Keratinocyte (primary cell): ENCODE measurements around the gene KCNC3. TPM values are rescaled to one million over a fixed set of nuclear protein-coding genes. Genes with fewer than 3 reads are reported as not detected.

Experiments
- DNase-seq: peaks from one replicate; pipeline ENCODE4 v3.0.0-alpha.2; 2011; ENCODE audit warnings: low read depth, missing footprints, low spot score
- FAIRE-seq: peaks from 2 replicates; lab custom pipeline; 2011; peaks lifted over from hg19 to GRCh38; lab: Jason Lieb, UNC
- H2AFZ ChIP-seq: 2 replicates; pipeline ENCODE4 v1.6.0; 2012; ENCODE audit warnings: low read length, control low read depth, inconsistent platforms; ENCODE audit not compliant: control insufficient read depth
- H3K27ac ChIP-seq: 2 replicates; pipeline ENCODE4 v1.5.1; 2011; ENCODE audit warnings: low read length; ENCODE audit not compliant: control insufficient read depth, insufficient read depth
- H3K27me3 ChIP-seq: 3 replicates; pipeline ENCODE4 v1.6.0; 2011; ENCODE audit warnings: low read length; ENCODE audit not compliant: control insufficient read depth, insufficient read depth; ENCODE audit errors: extremely low read depth
- H3K36me3 ChIP-seq, 2 experiments: 2 replicates in 1 of 2; 3 replicates in 1 of 2; pipeline ENCODE4 v1.5.1; 2011; ENCODE audit warnings: low read length in 2 of 2, mild to moderate bottlenecking in 1 of 2; ENCODE audit not compliant: control insufficient read depth in 2 of 2, insufficient read depth in 2 of 2; ENCODE audit errors: extremely low read depth in 1 of 2
- H3K4me1 ChIP-seq: 3 replicates; pipeline ENCODE4 v1.5.1; 2011; ENCODE audit warnings: low read length; ENCODE audit not compliant: control insufficient read depth, insufficient read depth; ENCODE audit errors: extremely low read depth
- H3K4me2 ChIP-seq: 3 replicates; pipeline ENCODE4 v1.6.0; 2011; ENCODE audit warnings: low read depth, low read length; ENCODE audit not compliant: control insufficient read depth, insufficient read depth; ENCODE audit errors: extremely low read depth
- H3K4me3 ChIP-seq, 3 experiments: fragments of 200-600 bp in 1 of 3; sonication (generic) in 1 of 3; 2 replicates in 2 of 3; 3 replicates in 1 of 3; pipeline ENCODE4 v1.5.1; 2011 to 2016; ENCODE audit warnings: low read length in 3 of 3, mild to moderate bottlenecking in 3 of 3, control low read depth in 2 of 3, inconsistent platforms in 1 of 3, low read depth in 1 of 3, mixed read lengths in 1 of 3, mixed run types in 1 of 3, moderate library complexity in 1 of 3; ENCODE audit not compliant: control insufficient read depth in 2 of 3, insufficient read depth in 2 of 3; ENCODE audit errors: extremely low read depth in 1 of 3
- H3K79me2 ChIP-seq: 2 replicates; pipeline ENCODE4 v1.6.0; 2012; ENCODE audit warnings: low read length; ENCODE audit not compliant: control insufficient read depth, insufficient read depth
- H3K9ac ChIP-seq: 3 replicates; pipeline ENCODE4 v1.6.0; 2011; ENCODE audit warnings: low read length; ENCODE audit not compliant: control insufficient read depth, insufficient read depth; ENCODE audit errors: extremely low read depth
- H3K9me1 ChIP-seq: 3 replicates; pipeline ENCODE4 v1.6.0; 2011; ENCODE audit warnings: low read length; ENCODE audit not compliant: control insufficient read depth, insufficient read depth; ENCODE audit errors: extremely low read depth
- H3K9me3 ChIP-seq: 2 replicates; pipeline ENCODE4 v1.5.1; 2012; ENCODE audit warnings: low read depth, low read length; ENCODE audit not compliant: control insufficient read depth
- H4K20me1 ChIP-seq: 3 replicates; pipeline ENCODE4 v1.6.0; 2011; ENCODE audit warnings: low read length; ENCODE audit not compliant: control insufficient read depth, insufficient read depth; ENCODE audit errors: extremely low read depth
- CTCF ChIP-seq, 3 experiments: IDR thresholded peaks in 1 of 3; conservative IDR thresholded peaks in 1 of 3; optimal IDR thresholded peaks in 1 of 3; 2 replicates in 2 of 3; 3 replicates in 1 of 3; pipeline versions ENCODE3 to v1.5.1; 2011; ENCODE audit warnings: low read length in 3 of 3, mild to moderate bottlenecking in 3 of 3, moderate library complexity in 2 of 3, control low read depth in 1 of 3, inconsistent platforms in 1 of 3; ENCODE audit not compliant: insufficient read depth in 2 of 3; ENCODE audit errors: extremely low read depth in 1 of 3
- EZH2 ChIP-seq: IDR thresholded peaks from one replicate; pipeline ENCODE4 v1.6.1; 2012; ENCODE audit warnings: inconsistent platforms, mild to moderate bottlenecking, low read length, moderate library complexity
- dilution Hi-C: fragments of 300-500 bp; cut with MboI; formaldehyde crosslinking; loops from one replicate; pipeline ENCODE4 v1.7.0; 2020; ENCODE audit warnings: low sequenced_read_pairs; ENCODE audit not compliant: extremely low pct_ligation_motif_present
- polyA plus RNA-seq, 5 experiments: library from polyadenylated mRNA; depleted of rRNA in 3 of 5; stranded (reverse) in 3 of 5; stranded (forward) in 1 of 5; unstranded in 1 of 5; fragments of >200 nt; gene quantifications; 1 replicate in 1 of 5; 2 replicates in 3 of 5; 3 replicates in 1 of 5; pipeline versions ENCODE4 v1.2.1 to v1.2.3, GENCODE V29; 2011 to 2012; ENCODE audit warnings: missing spikeins in 2 of 5, low read depth in 1 of 5, low replicate concordance in 1 of 5

Gene KCNC3
- polyA plus RNA-seq, 1 donor (not counting 4 experiments of a cell fraction or from before 2014, with no cell fraction given), result 0.01 TPM

GRCh38 chr19:50268041-50268440 is 61.1 kb downstream of the KCNC3 start:
- no peak overlapping the region for H3K4me2 ChIP-seq
- no peaks in the 10 kb centered on the region for H3K9me3 ChIP-seq
- no peak for DNase-seq
- no peak overlapping the region for H2AFZ ChIP-seq
- H3K79me2 ChIP-seq, result no peaks in the 10 kb centered on the region
- no peak overlapping the region for H3K9ac ChIP-seq
- no peaks in the 10 kb centered on the region for H3K36me3 ChIP-seq
- H3K27ac ChIP-seq, result no peak overlapping the region
- dilution Hi-C loops, result no loop called here
- no peaks in the 10 kb centered on the region for H3K4me1 ChIP-seq
- no peaks in the 10 kb centered on the region for H3K9me1 ChIP-seq
- TF ChIP-seq CTCF (optimal IDR thresholded peaks at IDR 0.05 in 1 of 3, IDR thresholded peaks at IDR 0.05 in 1 of 3, conservative IDR thresholded peaks at IDR 0.05 in 1 of 3; ENCODE audit: extremely low read depth in 1 of 3, insufficient read depth in 2 of 3, low read length in 3 of 3) (no peak), EZH2 (no peak)
- no peak overlapping the region for H3K4me3 ChIP-seq
- no peaks in the 10 kb centered on the region for H4K20me1 ChIP-seq
- H3K27me3 ChIP-seq, result no peaks in the 10 kb centered on the region
- FAIRE-seq, result no peak

DNA sequence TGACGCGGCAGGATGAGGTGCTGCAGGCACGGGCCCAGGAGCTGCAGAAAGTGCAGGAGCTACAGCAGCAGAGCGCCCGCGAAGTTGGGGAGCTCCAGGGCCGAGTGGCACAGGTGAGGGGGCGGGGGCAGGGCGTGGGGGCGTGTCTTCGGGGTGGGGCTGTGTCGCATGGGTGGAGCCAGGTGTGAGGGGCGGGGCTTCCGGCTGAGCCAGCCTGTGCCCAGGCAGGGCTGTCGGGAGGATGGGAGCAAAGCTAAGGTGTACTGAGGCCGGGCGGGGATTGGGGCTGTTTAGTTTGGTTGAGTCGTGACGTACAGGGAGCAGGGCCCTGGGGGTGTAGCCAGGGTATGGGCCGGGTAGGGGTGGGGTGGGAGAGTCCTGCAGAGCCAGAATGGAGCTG is 62.3 kb downstream of the KCNC3 start:
- no peak overlapping the region for H3K27ac ChIP-seq
- DNase-seq (no peak), FAIRE-seq (no peak)
- H3K4me3 ChIP-seq, result no peak overlapping the region
- no peak overlapping the region for H3K9ac ChIP-seq
- H3K36me3 ChIP-seq, result no peaks in the 10 kb centered on the region
- dilution Hi-C loops, result no loop called here
- no peaks in the 10 kb centered on the region for H4K20me1 ChIP-seq
- TF ChIP-seq CTCF (optimal IDR thresholded peaks at IDR 0.05 in 1 of 3, IDR thresholded peaks at IDR 0.05 in 1 of 3, conservative IDR thresholded peaks at IDR 0.05 in 1 of 3; ENCODE audit: extremely low read depth in 1 of 3, insufficient read depth in 2 of 3, low read length in 3 of 3) (no peak), EZH2 (no peak)
- H3K4me1 ChIP-seq, result no peaks in the 10 kb centered on the region
- H3K27me3 ChIP-seq, result no peaks in the 10 kb centered on the region
- H3K9me1 ChIP-seq, result no peaks in the 10 kb centered on the region
- H3K9me3 ChIP-seq, result no peaks in the 10 kb centered on the region
- H3K4me2 ChIP-seq, result no peak overlapping the region
- H3K79me2 ChIP-seq, result no peaks in the 10 kb centered on the region
- no peak overlapping the region for H2AFZ ChIP-seq
